Measurements from ENCODE around the gene DDX60. TPM values are rescaled to one million over a fixed set of nuclear protein-coding genes. Genes with fewer than 3 reads are reported as not detected.

The DDX60 gene
- total and polyA plus RNA-seq, 2 experiments from 2014 or later: 2.4 to 8.4 TPM

DNA sequence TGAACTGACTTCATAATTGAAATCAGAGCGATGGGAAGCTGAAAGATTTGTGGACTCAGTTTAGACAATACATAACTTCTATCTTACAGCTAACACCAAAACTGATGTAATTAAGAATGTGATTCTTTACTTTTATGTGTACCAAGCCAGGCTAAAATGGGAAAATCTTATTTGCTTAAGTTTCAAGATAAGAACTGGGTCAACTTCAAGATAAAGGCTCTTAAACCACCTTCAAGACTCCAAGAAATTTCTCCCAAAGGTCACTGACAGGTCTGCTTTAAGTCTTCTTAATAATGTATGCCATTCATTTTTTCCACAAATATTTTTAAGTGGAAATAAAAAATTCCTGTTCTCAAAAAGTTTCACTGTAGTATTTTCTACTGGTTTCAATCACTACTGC, 55.5 kb downstream of the DDX60 start:
- TF ChIP-seq, protein P1, sequence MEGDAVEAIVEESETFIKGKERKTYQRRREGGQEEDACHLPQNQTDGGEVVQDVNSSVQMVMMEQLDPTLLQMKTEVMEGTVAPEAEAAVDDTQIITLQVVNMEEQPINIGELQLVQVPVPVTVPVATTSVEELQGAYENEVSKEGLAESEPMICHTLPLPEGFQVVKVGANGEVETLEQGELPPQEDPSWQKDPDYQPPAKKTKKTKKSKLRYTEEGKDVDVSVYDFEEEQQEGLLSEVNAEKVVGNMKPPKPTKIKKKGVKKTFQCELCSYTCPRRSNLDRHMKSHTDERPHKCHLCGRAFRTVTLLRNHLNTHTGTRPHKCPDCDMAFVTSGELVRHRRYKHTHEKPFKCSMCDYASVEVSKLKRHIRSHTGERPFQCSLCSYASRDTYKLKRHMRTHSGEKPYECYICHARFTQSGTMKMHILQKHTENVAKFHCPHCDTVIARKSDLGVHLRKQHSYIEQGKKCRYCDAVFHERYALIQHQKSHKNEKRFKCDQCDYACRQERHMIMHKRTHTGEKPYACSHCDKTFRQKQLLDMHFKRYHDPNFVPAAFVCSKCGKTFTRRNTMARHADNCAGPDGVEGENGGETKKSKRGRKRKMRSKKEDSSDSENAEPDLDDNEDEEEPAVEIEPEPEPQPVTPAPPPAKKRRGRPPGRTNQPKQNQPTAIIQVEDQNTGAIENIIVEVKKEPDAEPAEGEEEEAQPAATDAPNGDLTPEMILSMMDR (IDR thresholded peaks at IDR 0.05; ENCODE audit: poor library complexity): no peak
- TF ChIP-seq EZH2phosphoT487 (IDR thresholded peaks at IDR 0.05; ENCODE audit: low read depth, severe bottlenecking, unreplicated experiment) (no peak), EZH2 (IDR thresholded peaks at IDR 0.05; ENCODE audit: borderline replicate concordance) (no peak)
- no peaks in the 10 kb centered on the region for H3K27me3 ChIP-seq
- H3K4me2 ChIP-seq: no peak overlapping the region
- H3K9me3 ChIP-seq (ENCODE audit: low read depth): no peaks in the 10 kb centered on the region
- H2AFZ ChIP-seq: no peak overlapping the region
- peaks cover 12% of the 10 kb centered on the region for H3K4me1 ChIP-seq (ENCODE audit: insufficient read depth)
- no peak overlapping the region for H3K4me3 ChIP-seq
- WGBS (ENCODE audit: low lambda C conversion rate, missing lambda C conversion rate): 52% methylated on average over 1 of the region's 1 CpG
- H3K9me2 ChIP-seq (replicated peaks; ENCODE audit: insufficient read depth): no peaks in the 10 kb centered on the region
- no peak for DNase-seq (ENCODE audit: low spot score)
- no peaks in the 10 kb centered on the region for H4K20me1 ChIP-seq (ENCODE audit: insufficient read depth, poor library complexity, severe bottlenecking)
- H3K27ac ChIP-seq: no peak overlapping the region
- H3K36me3 ChIP-seq (replicated peaks; ENCODE audit: insufficient read depth, low read depth): no peaks in the 10 kb centered on the region
- no peaks in the 10 kb centered on the region for H3K79me2 ChIP-seq

DNA sequence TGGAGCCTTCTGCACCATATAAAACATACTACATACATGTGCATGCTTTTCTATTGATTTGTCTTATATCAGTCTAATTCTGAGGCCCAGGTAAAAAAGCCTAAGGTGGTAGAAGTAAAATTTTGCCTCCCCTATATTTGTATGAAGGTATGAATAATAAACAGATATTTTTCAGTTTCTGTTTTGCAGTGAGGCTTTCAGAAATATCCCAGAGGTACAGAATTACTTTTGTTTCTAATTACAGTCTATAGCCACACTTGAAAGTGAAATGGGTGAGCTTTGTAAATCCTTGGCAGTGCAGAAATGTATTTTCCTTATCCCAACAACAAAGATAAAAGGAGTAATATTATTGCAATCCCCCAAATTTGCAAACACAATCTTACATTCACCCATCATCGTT, 59.5 kb downstream of the DDX60 start:
- WGBS (ENCODE audit: low lambda C conversion rate, missing lambda C conversion rate): 78% methylated on average over 1 of the region's 1 CpG
- no peak overlapping the region for H3K4me3 ChIP-seq
- H3K9me3 ChIP-seq (ENCODE audit: low read depth): no peaks in the 10 kb centered on the region
- no peaks in the 10 kb centered on the region for H3K79me2 ChIP-seq
- DNase-seq (ENCODE audit: low spot score): no peak
- H4K20me1 ChIP-seq (ENCODE audit: insufficient read depth, poor library complexity, severe bottlenecking): no peaks in the 10 kb centered on the region
- TF ChIP-seq EZH2phosphoT487 (IDR thresholded peaks at IDR 0.05; ENCODE audit: low read depth, severe bottlenecking, unreplicated experiment) (no peak), EZH2 (IDR thresholded peaks at IDR 0.05; ENCODE audit: borderline replicate concordance) (no peak)
- TF ChIP-seq, protein P1 (IDR thresholded peaks at IDR 0.05; ENCODE audit: poor library complexity): no peak
- no peaks in the 10 kb centered on the region for H3K27me3 ChIP-seq
- no peak overlapping the region for H2AFZ ChIP-seq
- H3K36me3 ChIP-seq (replicated peaks; ENCODE audit: insufficient read depth, low read depth): no peaks in the 10 kb centered on the region
- no peaks in the 10 kb centered on the region for H3K9me2 ChIP-seq (replicated peaks; ENCODE audit: insufficient read depth)
- no peak overlapping the region for H3K27ac ChIP-seq
- no peak overlapping the region for H3K4me2 ChIP-seq
- H3K4me1 ChIP-seq (ENCODE audit: insufficient read depth): peaks cover 12% of the 10 kb centered on the region

DNA sequence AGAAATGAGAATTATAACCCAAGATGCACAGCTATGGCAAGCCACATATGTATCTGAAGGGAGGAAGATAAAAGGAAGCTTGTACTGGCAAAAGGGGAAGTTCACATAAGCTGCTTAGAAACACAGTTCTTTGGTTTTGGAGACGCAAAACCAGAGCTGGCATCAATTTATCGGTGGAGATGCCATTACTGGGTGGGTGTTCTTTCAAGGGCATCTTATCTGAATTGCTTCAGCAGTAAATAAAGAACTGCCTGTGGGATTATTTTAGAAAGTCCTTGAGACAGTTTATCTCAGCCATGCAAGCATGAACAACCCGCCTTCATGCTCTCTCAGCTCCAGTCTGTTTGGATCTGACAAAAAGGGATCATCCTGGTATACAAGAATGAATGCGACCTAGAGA, 60.8 kb downstream of the DDX60 start:
- peak overlapping the region; percentile 36 for H3K4me2 ChIP-seq
- H3K79me2 ChIP-seq: no peaks in the 10 kb centered on the region
- no peaks in the 10 kb centered on the region for H3K9me3 ChIP-seq (ENCODE audit: low read depth)
- 48% methylated on average over 4 of the region's 4 CpGs for WGBS (ENCODE audit: low lambda C conversion rate, missing lambda C conversion rate)
- H3K27ac ChIP-seq: no peak overlapping the region
- no peak overlapping the region for H3K4me3 ChIP-seq
- no peaks in the 10 kb centered on the region for H3K27me3 ChIP-seq
- H3K4me1 ChIP-seq (ENCODE audit: insufficient read depth): peaks cover 8% of the 10 kb centered on the region
- TF ChIP-seq EZH2phosphoT487 (IDR thresholded peaks at IDR 0.05; ENCODE audit: low read depth, severe bottlenecking, unreplicated experiment) (no peak), EZH2 (IDR thresholded peaks at IDR 0.05; ENCODE audit: borderline replicate concordance) (no peak)
- TF ChIP-seq, protein P1 (IDR thresholded peaks at IDR 0.05; ENCODE audit: poor library complexity): no peak
- no peaks in the 10 kb centered on the region for H3K36me3 ChIP-seq (replicated peaks; ENCODE audit: insufficient read depth, low read depth)
- no peak for DNase-seq (ENCODE audit: low spot score)
- no peaks in the 10 kb centered on the region for H3K9me2 ChIP-seq (replicated peaks; ENCODE audit: insufficient read depth)
- H2AFZ ChIP-seq: no peak overlapping the region
- no peaks in the 10 kb centered on the region for H4K20me1 ChIP-seq (ENCODE audit: insufficient read depth, poor library complexity, severe bottlenecking)

All from hepatocyte (in vitro differentiated cells).